Natural killer cell (primary cell): ENCODE measurements around the gene TRIM34. TPM values are rescaled to one million over a fixed set of nuclear protein-coding genes. Genes with fewer than 3 reads are reported as not detected.

Source experiments
- ATAC-seq, 3 donors: fragments of 150-1000 bp in 2 of 3; fragments of 200-7000 bp in 1 of 3; cut with Tn5 transposase; 1 replicate in 1 of 3; 2 replicates in 2 of 3; pipeline ENCODE4 v1.10.0; 2021; ENCODE audit warnings: mild to moderate bottlenecking in 2 of 3, moderate library complexity in 2 of 3
- DNase-seq, 2 donors: peaks; one replicate each; pipeline versions ENCODE4 v3.0.0 to v3.0.0-alpha.2; 2013 to 2021; ENCODE audit warnings: mixed read lengths in 1 of 2
- H3K27ac ChIP-seq: one replicate; pipeline ENCODE4 v1.5.1; 2013; ENCODE audit warnings: mild to moderate bottlenecking, low read length
- H3K27me3 ChIP-seq: one replicate; pipeline ENCODE4 v1.6.1; 2013; ENCODE audit warnings: low read length; ENCODE audit not compliant: control insufficient read depth, insufficient read depth
- H3K36me3 ChIP-seq: one replicate; pipeline ENCODE4 v1.6.1; 2013; ENCODE audit warnings: low read length; ENCODE audit not compliant: control insufficient read depth, insufficient read depth
- H3K4me1 ChIP-seq: one replicate; pipeline ENCODE4 v1.6.1; 2013; ENCODE audit warnings: low read length; ENCODE audit not compliant: control insufficient read depth, insufficient read depth
- H3K4me3 ChIP-seq: one replicate; pipeline ENCODE4 v1.5.1; 2013; ENCODE audit warnings: low read length
- H3K9me3 ChIP-seq: one replicate; pipeline ENCODE4 v1.6.1; 2013; ENCODE audit warnings: low read length; ENCODE audit not compliant: control insufficient read depth, insufficient read depth
- H3K27ac Mint-ChIP-seq, 2 donors: one replicate each; pipeline ENCODE4 v1.8.0; 2022; ENCODE audit warnings: mild to moderate bottlenecking in 2 of 2, mixed read lengths in 2 of 2, moderate library complexity in 1 of 2
- H3K27me3 Mint-ChIP-seq, 2 donors: one replicate each; pipeline ENCODE4 v1.8.0; 2022; ENCODE audit warnings: low read depth in 2 of 2, mixed read lengths in 2 of 2
- H3K36me3 Mint-ChIP-seq: one replicate; pipeline ENCODE4 v1.8.0; 2022; ENCODE audit warnings: mixed read lengths
- H3K4me1 Mint-ChIP-seq, 2 donors: one replicate each; pipeline ENCODE4 v1.8.0; 2022; ENCODE audit warnings: mixed read lengths in 2 of 2
- H3K4me3 Mint-ChIP-seq: one replicate; pipeline ENCODE4 v1.8.0; 2022; ENCODE audit warnings: mild to moderate bottlenecking, moderate library complexity, mixed read lengths
- H3K9me3 Mint-ChIP-seq, 2 donors: one replicate each; pipeline ENCODE4 v1.8.0; 2022; ENCODE audit warnings: mixed read lengths in 2 of 2
- WGBS: methylation state at CpG from one replicate; pipeline ENCODE4 v1.1.7; 2013; ENCODE audit warnings: missing lambda C conversion rate; ENCODE audit not compliant: insufficient coverage; 5-methylcytosine and 5-hydroxymethylcytosine counted together
- intact Hi-C: fragments of 100-400 bp; cut with micrococcal nuclease; formaldehyde crosslinking; loops from one replicate; pipeline ENCODE4 v1.14.2; 2022
- total RNA-seq, 4 donors: library from RNA; stranded (reverse); fragments of 120-200 nt in 1 of 4; gene quantifications; one replicate each; pipeline versions ENCODE4 v1.2.3 to v1.2.4, GENCODE V29; 2013 to 2022
- TF ChIP-seq, protein P1 (sequence below): fragments of 200-600 bp; IDR thresholded peaks from one replicate; pipeline ENCODE4 v1.8.0; 2022; ENCODE audit warnings: antibody characterized with exemption

The TRIM34 gene
- total RNA-seq, 3 donors from 2014 or later (not counting 1 experiment from before 2014, with no cell fraction given): 8.2 to 10.0 (median 9.9) TPM

DNA sequence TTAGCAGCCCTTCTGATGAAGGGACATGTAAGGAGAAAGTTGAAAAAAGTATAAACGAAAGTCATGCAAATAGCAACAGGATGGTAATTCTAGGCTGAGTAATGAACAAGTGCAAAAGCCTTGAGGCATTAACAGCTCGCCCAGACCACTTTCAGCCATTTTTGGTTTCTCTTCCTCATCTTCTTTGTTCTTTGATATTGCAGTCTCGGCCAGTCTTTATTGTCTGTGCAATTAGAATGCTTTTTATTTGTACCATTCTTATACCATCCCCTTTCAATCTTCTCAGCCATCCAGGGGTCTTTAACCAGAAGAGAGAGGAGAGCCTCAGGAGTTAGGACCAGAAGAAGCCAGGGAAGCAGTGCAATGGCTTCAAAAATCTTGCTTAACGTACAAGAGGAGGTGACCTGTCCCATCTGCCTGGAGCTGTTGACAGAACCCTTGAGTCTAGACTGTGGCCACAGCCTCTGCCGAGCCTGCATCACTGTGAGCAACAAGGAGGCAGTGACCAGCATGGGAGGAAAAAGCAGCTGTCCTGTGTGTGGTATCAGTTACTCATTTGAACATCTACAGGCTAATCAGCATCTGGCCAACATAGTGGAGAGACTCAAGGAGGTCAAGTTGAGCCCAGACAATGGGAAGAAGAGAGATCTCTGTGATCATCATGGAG is 7.3 kb downstream of the TRIM34 start:
- Mint-ChIP-seq H3K4me1 (peaks cover 42 to 43% of the 10 kb centered on the region in 2 donors), H3K27ac (peak overlapping the region in 1 of 2 donors; percentile 41), H3K27me3 (no peaks in the 10 kb centered on the region), H3K36me3 (peaks cover 37% of the 10 kb centered on the region), H3K4me3 (no peak overlapping the region), H3K9me3 (no peaks in the 10 kb centered on the region)
- intact Hi-C loops: no loop called here
- DNase-seq: no peak
- 67% methylated on average over 5 of the region's 5 CpGs for WGBS
- H3K27ac ChIP-seq: peak overlapping the region; percentile 41
- TF ChIP-seq, protein P1, sequence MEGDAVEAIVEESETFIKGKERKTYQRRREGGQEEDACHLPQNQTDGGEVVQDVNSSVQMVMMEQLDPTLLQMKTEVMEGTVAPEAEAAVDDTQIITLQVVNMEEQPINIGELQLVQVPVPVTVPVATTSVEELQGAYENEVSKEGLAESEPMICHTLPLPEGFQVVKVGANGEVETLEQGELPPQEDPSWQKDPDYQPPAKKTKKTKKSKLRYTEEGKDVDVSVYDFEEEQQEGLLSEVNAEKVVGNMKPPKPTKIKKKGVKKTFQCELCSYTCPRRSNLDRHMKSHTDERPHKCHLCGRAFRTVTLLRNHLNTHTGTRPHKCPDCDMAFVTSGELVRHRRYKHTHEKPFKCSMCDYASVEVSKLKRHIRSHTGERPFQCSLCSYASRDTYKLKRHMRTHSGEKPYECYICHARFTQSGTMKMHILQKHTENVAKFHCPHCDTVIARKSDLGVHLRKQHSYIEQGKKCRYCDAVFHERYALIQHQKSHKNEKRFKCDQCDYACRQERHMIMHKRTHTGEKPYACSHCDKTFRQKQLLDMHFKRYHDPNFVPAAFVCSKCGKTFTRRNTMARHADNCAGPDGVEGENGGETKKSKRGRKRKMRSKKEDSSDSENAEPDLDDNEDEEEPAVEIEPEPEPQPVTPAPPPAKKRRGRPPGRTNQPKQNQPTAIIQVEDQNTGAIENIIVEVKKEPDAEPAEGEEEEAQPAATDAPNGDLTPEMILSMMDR: no peak
- peaks cover 10% of the 10 kb centered on the region for H3K4me1 ChIP-seq
- H3K9me3 ChIP-seq: no peaks in the 10 kb centered on the region
- H3K4me3 ChIP-seq: no peak overlapping the region
- H3K36me3 ChIP-seq: peaks cover 35% of the 10 kb centered on the region
- H3K27me3 ChIP-seq: no peaks in the 10 kb centered on the region
- no peak for ATAC-seq

- intact Hi-C loops: no loop called here
- no peaks in the 10 kb centered on the region for H3K9me3 Mint-ChIP-seq
- H3K36me3 ChIP-seq: peaks cover 56% of the 10 kb centered on the region
- ATAC-seq: no peak
- no peaks in the 10 kb centered on the region for H3K27me3 Mint-ChIP-seq
- no peak for DNase-seq
- WGBS: no CpG with 5 or more reads among the region's 1 CpG
- no peaks in the 10 kb centered on the region for H3K4me1 ChIP-seq
- TF ChIP-seq, protein P1: no peak
- no peak overlapping the region for H3K27ac Mint-ChIP-seq
- H3K27me3 ChIP-seq: no peaks in the 10 kb centered on the region
- H3K4me3 ChIP-seq: no peak overlapping the region
- H3K27ac ChIP-seq: no peak overlapping the region
- peaks cover 38% of the 10 kb centered on the region for H3K36me3 Mint-ChIP-seq
- H3K4me1 Mint-ChIP-seq: peaks cover 5 to 13% of the 10 kb centered on the region in 2 donors
- H3K9me3 ChIP-seq: no peaks in the 10 kb centered on the region
- H3K4me3 Mint-ChIP-seq: no peak overlapping the region
These were observed 15.2 kb downstream of the TRIM34 start for GRCh38 chr11:5639953-5640352.

- Mint-ChIP-seq H3K27me3 (no peaks in the 10 kb centered on the region), H3K4me1 (peaks cover 5% of the 10 kb centered on the region in 2 donors), H3K36me3 (peaks cover 22% of the 10 kb centered on the region), H3K27ac (no peak overlapping the region), H3K9me3 (no peaks in the 10 kb centered on the region), H3K4me3 (no peak overlapping the region)
- Histone ChIP-seq H3K9me3 (no peaks in the 10 kb centered on the region), H3K36me3 (peaks cover 29% of the 10 kb centered on the region), H3K27me3 (no peaks in the 10 kb centered on the region), H3K27ac (no peak overlapping the region), H3K4me1 (no peaks in the 10 kb centered on the region), H3K4me3 (no peak overlapping the region)
- ATAC-seq (no peak), DNase-seq (no peak)
- intact Hi-C loops: no loop called here
- TF ChIP-seq, protein P1: no peak
These were observed 18.8 kb downstream of the TRIM34 start for GRCh38 chr11:5643585-5643984.

DNA sequence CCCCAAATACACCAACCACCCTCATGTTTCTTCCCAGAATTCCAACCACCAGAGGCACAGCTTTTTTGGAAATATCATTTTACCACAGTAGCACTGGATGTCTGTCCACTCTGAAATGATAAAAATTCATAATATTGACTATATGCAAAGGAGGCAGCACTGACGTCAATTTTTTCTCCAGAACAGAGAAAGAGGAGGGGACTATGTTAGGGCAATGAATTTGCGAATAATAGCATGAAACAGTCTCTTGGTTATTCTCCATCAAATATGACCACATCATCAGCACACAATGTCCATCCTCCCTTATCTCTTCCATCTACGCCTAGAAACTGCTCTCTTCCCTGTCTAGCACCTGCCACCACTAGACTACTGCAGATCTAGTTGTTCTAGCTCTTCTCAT is 21.3 kb downstream of the TRIM34 start:
- intact Hi-C loops: no loop called here
- Histone ChIP-seq H3K27me3 (no peaks in the 10 kb centered on the region), H3K4me3 (no peak overlapping the region), H3K36me3 (peaks cover 23% of the 10 kb centered on the region), H3K9me3 (no peaks in the 10 kb centered on the region), H3K27ac (no peak overlapping the region), H3K4me1 (no peaks in the 10 kb centered on the region)
- ATAC-seq: no peak
- no peak overlapping the region for H3K4me3 Mint-ChIP-seq
- no peak overlapping the region for H3K27ac Mint-ChIP-seq
- peaks cover 5% of the 10 kb centered on the region in 2 donors for H3K4me1 Mint-ChIP-seq
- DNase-seq: no peak
- H3K9me3 Mint-ChIP-seq: no peaks in the 10 kb centered on the region
- H3K36me3 Mint-ChIP-seq: peaks cover 16% of the 10 kb centered on the region
- 96% methylated on average over 2 of the region's 3 CpGs for WGBS
- H3K27me3 Mint-ChIP-seq: no peaks in the 10 kb centered on the region
- TF ChIP-seq, protein P1: no peak
